Glutamatergic neuron (in vitro differentiated cells): ENCODE results near the gene A4GALT. TPM values are rescaled to one million over a fixed set of nuclear protein-coding genes. Genes with fewer than 3 reads are reported as not detected.

Experiments
- DNase-seq: peaks from one replicate; pipeline ENCODE4 v3.0.0; 2022
- H3K27ac Mint-ChIP-seq: one replicate; pipeline ENCODE4 v1.8.0; 2020; ENCODE audit warnings: mild to moderate bottlenecking, mixed read lengths, inconsistent platforms; ENCODE audit not compliant: unreplicated experiment
- H3K27me3 Mint-ChIP-seq: one replicate; pipeline ENCODE4 v1.8.0; 2020; ENCODE audit warnings: mild to moderate bottlenecking, moderate library complexity, mixed read lengths, inconsistent platforms; ENCODE audit not compliant: unreplicated experiment
- H3K36me3 Mint-ChIP-seq: one replicate; pipeline ENCODE4 v1.8.0; 2020; ENCODE audit warnings: mild to moderate bottlenecking, mixed read lengths, inconsistent platforms; ENCODE audit not compliant: unreplicated experiment
- H3K4me1 Mint-ChIP-seq: one replicate; pipeline ENCODE4 v1.8.0; 2020; ENCODE audit warnings: mild to moderate bottlenecking, low read depth, mixed read lengths, inconsistent platforms; ENCODE audit not compliant: unreplicated experiment
- H3K4me3 Mint-ChIP-seq: one replicate; pipeline ENCODE4 v1.8.0; 2020; ENCODE audit warnings: mild to moderate bottlenecking, mixed read lengths, inconsistent platforms; ENCODE audit not compliant: unreplicated experiment
- H3K9me3 Mint-ChIP-seq: one replicate; pipeline ENCODE4 v1.8.0; 2020; ENCODE audit warnings: mild to moderate bottlenecking, moderate library complexity, mixed read lengths, inconsistent platforms; ENCODE audit not compliant: unreplicated experiment
- CTCF ChIP-seq: fragments of 200-600 bp; sonication (generic); IDR thresholded peaks from one replicate; pipeline ENCODE4 v1.5.0; 2021; ENCODE audit not compliant: partially characterized antibody, unreplicated experiment
- total RNA-seq: library from RNA; stranded (reverse); fragmentation: NEBNext Ultra II Directional; extraction: Animal tissue kit (Norgen Biotek cat#: 25700); gene quantifications from one replicate; pipeline ENCODE4 v1.2.1, GENCODE V29; 2021; ENCODE audit not compliant: unreplicated experiment

A4GALT gene
- total RNA-seq, 1 donor from 2014 or later: 61.4 TPM

DNA sequence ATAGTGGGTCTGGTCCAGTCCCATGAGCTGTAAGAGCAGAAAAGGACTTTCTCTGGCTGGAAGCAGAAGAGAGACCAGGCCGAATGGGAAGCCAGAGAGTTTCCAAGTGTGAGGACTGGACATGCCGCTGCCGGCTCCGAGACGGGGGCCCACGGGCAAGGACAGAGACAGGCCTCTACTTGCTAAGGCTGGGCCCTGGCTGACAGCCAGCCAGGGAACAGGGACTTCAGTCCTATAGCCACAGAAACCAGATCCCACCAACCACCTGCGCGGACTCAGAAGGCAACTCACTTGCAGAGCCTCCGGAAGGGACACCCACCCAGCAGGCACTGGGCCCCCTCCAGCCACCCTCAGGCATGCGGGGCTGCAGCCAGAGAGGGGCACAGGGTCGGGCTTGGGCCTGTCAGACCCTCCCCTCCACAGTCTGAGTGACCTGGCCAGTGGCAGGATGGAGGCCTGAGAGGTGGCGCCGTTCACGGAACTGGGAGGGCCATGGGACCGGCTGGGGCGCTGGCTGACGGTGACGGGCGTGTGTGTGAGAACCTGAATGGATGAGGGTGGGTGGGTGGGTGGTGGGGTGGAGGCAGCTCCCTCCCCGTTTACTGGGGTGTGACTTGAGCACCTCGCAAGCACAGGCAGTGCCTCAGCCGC lies 47.8 kb upstream of the A4GALT start:
- DNase-seq: no peak
- no peaks in the 10 kb centered on the region for H3K36me3 Mint-ChIP-seq
- peaks cover 2% of the 10 kb centered on the region for H3K27me3 Mint-ChIP-seq
- H3K4me1 Mint-ChIP-seq: peaks cover 5% of the 10 kb centered on the region
- H3K9me3 Mint-ChIP-seq: peaks cover 3% of the 10 kb centered on the region
- no peak overlapping the region for H3K4me3 Mint-ChIP-seq
- no peak overlapping the region for H3K27ac Mint-ChIP-seq
- TF ChIP-seq CTCF: no peak

DNA sequence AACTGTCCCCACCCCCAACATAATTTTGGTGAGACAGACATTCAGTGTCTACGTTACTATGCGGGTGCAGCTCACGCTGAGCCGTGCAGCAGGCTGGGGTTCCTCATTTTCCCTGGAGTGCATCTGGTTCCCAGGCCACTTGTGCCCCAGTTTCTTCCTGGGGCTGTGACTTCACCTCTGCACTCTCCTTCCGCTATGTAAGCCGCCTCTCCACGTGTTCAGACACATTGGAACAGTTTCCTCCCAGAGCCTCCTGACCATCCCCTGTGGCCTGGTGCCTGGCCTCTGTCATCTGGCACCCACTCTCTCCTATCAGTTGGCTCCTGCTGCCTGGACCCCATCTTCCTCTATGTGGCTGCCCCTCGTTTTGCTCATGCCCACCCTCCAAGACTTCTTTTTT lies 46.2 kb upstream of the A4GALT start:
- peaks cover 3% of the 10 kb centered on the region for H3K9me3 Mint-ChIP-seq
- H3K27me3 Mint-ChIP-seq: peaks cover 2% of the 10 kb centered on the region
- no peak for TF ChIP-seq CTCF
- H3K27ac Mint-ChIP-seq: peak overlapping the region; percentile 80
- DNase-seq: no peak
- H3K4me3 Mint-ChIP-seq: no peak overlapping the region
- no peaks in the 10 kb centered on the region for H3K36me3 Mint-ChIP-seq
- peaks cover 4% of the 10 kb centered on the region for H3K4me1 Mint-ChIP-seq

DNA sequence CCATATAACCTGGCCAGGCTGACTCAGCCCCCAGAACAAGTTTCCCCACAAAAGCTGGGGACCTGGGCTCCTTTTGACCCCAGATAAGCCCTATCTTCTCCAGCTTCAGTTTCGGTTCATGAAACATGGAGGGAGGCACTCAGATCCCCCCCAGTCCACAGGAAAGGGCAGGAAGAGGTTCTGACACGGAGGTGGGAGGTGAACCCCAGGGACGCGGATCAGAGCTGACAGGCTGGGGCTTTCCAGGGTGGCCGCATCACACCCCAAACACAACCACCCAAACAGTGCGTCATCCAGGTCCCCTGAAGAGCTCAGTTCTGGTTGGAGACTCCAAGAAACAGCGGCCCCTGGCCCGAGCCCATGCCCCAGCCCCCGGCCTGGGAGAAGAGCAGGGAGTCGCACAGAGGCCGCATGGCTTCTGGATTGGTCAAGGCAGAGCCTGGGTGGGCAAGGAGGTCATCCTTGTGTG lies 44.3 kb upstream of the A4GALT start:
- Mint-ChIP-seq H3K27ac (peak overlapping the region; percentile 60), H3K27me3 (peaks cover under 1% of the 10 kb centered on the region), H3K36me3 (no peaks in the 10 kb centered on the region), H3K4me3 (no peak overlapping the region), H3K4me1 (no peaks in the 10 kb centered on the region), H3K9me3 (no peaks in the 10 kb centered on the region)
- DNase-seq: no peak
- no peak for TF ChIP-seq CTCF

DNA sequence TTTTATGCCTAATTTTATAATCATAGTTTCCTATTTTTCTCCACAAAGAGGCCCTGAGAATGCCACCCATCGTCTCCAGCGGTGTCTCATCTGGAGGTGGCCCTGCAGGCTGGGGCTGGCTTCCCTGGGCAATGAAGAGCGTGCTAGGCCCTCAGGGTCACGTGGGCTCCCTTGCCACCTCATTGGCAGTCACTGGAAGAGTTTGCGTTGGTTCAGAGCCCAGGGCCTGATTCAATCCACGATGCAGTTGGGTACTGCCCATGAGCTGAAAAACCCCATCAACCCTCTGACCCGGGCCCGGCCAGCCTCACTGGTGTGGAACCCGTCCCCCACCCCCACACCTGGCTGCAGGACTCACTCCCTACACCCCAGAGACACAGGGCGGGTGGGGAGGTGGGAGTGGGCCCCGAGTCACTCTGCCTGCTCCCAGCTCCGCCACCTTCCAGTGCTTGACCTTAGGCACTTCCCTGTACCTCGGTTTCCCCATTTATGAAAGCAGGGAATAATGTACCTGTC lies 43.4 kb upstream of the A4GALT start:
- H3K27ac Mint-ChIP-seq: no peak overlapping the region
- peaks cover 1% of the 10 kb centered on the region for H3K27me3 Mint-ChIP-seq
- no peaks in the 10 kb centered on the region for H3K36me3 Mint-ChIP-seq
- no peak for TF ChIP-seq CTCF
- no peak overlapping the region for H3K4me3 Mint-ChIP-seq
- H3K4me1 Mint-ChIP-seq: no peaks in the 10 kb centered on the region
- DNase-seq: no peak
- peaks cover 1% of the 10 kb centered on the region for H3K9me3 Mint-ChIP-seq

- Mint-ChIP-seq H3K4me3 (no peak overlapping the region), H3K27me3 (peaks cover 2% of the 10 kb centered on the region), H3K36me3 (no peaks in the 10 kb centered on the region), H3K4me1 (no peaks in the 10 kb centered on the region), H3K9me3 (peaks cover 1% of the 10 kb centered on the region), H3K27ac (no peak overlapping the region)
- no peak for TF ChIP-seq CTCF
- no peak for DNase-seq
These were observed 40.3 kb upstream of the A4GALT start for GRCh38 chr22:42760806-42761565.
